Stimulated activated CD4-positive, alpha-beta T cell treated with anti-CD3 and anti-CD28 coated beads, Interleukin-1b, Interleukin-23, amount 100 ng/mL, for 48 hours (primary cell): ENCODE data around the gene COBL.
"Not testable (repeated sequence)": the region's sequence is repeated elsewhere in the genome, so short reads cannot be mapped to it uniquely, and the experiment has no call there.

Experiments used
- DNase-seq: peaks from one replicate; pipeline ENCODE4 v3.0.0-alpha.2; 2020

The COBL gene

GRCh38 chr7:51016546-51016945, 300.1 kb downstream of the COBL start:
- DNase-seq: no peak

- DNase-seq: no peak
Observed at GRCh38 chr7:51015581-51015980, 301.0 kb downstream of the COBL start.

- no peak for DNase-seq
Observed at GRCh38 chr7:51014811-51015210, 301.8 kb downstream of the COBL start.

GRCh38 chr7:51013861-51014511, 302.6 kb downstream of the COBL start:
- DNase-seq: no peak

- DNase-seq: no peak
Observed at GRCh38 chr7:51013218-51013786, 303.3 kb downstream of the COBL start.

GRCh38 chr7:51012569-51013217, 303.9 kb downstream of the COBL start:
- DNase-seq: no peak

- DNase-seq: no peak
Observed at GRCh38 chr7:51011710-51012350, 304.8 kb downstream of the COBL start.

GRCh38 chr7:51010534-51010933, 306.1 kb downstream of the COBL start:
- no peak for DNase-seq

GRCh38 chr7:51009716-51010496, 306.7 kb downstream of the COBL start:
- no peak for DNase-seq

- DNase-seq: no peak
Observed at GRCh38 chr7:51007551-51008505, 308.8 kb downstream of the COBL start.

- no peak for DNase-seq
Observed at GRCh38 chr7:51006483-51007235, 309.9 kb downstream of the COBL start.

GRCh38 chr7:51005074-51005473, 311.5 kb downstream of the COBL start:
- DNase-seq: no peak

- no peak for DNase-seq
Observed at GRCh38 chr7:51000956-51001355, 315.7 kb downstream of the COBL start.

GRCh38 chr7:50994753-50995319, 321.8 kb downstream of the COBL start:
- DNase-seq: no peak

- not testable (repeated sequence) for DNase-seq
Observed at GRCh38 chr7:50990214-50990613, 326.4 kb downstream of the COBL start.

- DNase-seq: no peak
Observed at GRCh38 chr7:50988988-50989387, 327.6 kb downstream of the COBL start.

- DNase-seq: no peak
Observed at GRCh38 chr7:50988465-50988864, 328.1 kb downstream of the COBL start.

GRCh38 chr7:50985096-50985495, 331.5 kb downstream of the COBL start:
- DNase-seq: no peak

GRCh38 chr7:50983850-50984249, 332.8 kb downstream of the COBL start:
- DNase-seq: no peak

- no peak for DNase-seq
Observed at GRCh38 chr7:50982626-50983025, 334.0 kb downstream of the COBL start.

GRCh38 chr7:50981743-50982142, 334.9 kb downstream of the COBL start:
- DNase-seq: no peak
